HG03457 (cell line): Measurements from ENCODE around the gene CHRNA4.
"Not testable (repeated sequence)": the region's sequence is repeated elsewhere in the genome, so short reads cannot be mapped to it uniquely, and the experiment has no call there.

Experiments used
- ATAC-seq: cut with Tn5 transposase; IDR thresholded peaks from one replicate; pipeline ENCODE4 v1.9.1; 2021; ENCODE audit warnings: moderate number of reproducible peaks; ENCODE audit not compliant: unreplicated experiment

The CHRNA4 gene

GRCh38 chr20:63336232-63336752, 24.9 kb downstream of the CHRNA4 start:
- no peak for ATAC-seq

GRCh38 chr20:63335711-63336110, 25.4 kb downstream of the CHRNA4 start:
- no peak for ATAC-seq

GRCh38 chr20:63335060-63335459, 26.1 kb downstream of the CHRNA4 start:
- not testable (repeated sequence) for ATAC-seq

- ATAC-seq, result no peak
Observed at GRCh38 chr20:63334356-63334755, 26.8 kb downstream of the CHRNA4 start.

GRCh38 chr20:63333241-63333836, 27.8 kb downstream of the CHRNA4 start:
- ATAC-seq, result no peak

DNA sequence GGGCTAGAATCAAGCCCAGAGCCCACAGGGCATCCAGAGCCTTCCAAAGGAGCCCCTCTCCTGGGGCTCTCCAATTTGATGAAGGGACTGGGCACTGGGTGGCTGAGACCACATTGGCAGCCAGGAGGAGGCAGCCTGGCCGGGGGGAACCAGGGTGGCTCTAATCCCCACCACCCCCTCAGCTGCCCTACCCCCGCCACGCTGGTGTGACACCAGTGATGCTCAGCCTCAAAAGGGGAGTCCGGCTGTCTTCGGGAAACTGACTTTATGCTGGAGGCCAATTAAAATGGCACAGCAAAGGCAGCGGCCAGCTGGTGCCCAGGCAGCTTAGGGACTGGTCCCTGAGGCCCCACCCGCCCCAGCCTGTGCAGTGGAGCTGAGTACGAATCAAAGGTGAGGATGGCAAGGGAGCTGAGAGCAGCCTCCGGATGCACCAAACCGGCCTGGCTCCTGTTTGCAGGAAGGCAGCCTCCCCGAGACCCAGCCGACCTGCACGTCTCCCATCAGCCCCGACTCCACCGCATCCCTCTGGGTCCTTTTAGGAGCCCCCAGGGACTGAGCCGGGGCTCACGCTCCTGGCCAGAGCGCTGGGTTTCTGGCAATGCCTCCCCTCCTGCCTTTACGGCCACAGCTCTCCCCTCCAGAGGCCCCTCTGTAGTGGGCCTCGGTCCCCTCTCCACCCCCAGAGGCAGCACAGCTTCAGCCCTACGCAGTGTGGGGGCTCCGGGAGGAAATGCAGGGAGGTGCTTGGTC, 28.5 kb downstream of the CHRNA4 start:
- no peak for ATAC-seq

DNA sequence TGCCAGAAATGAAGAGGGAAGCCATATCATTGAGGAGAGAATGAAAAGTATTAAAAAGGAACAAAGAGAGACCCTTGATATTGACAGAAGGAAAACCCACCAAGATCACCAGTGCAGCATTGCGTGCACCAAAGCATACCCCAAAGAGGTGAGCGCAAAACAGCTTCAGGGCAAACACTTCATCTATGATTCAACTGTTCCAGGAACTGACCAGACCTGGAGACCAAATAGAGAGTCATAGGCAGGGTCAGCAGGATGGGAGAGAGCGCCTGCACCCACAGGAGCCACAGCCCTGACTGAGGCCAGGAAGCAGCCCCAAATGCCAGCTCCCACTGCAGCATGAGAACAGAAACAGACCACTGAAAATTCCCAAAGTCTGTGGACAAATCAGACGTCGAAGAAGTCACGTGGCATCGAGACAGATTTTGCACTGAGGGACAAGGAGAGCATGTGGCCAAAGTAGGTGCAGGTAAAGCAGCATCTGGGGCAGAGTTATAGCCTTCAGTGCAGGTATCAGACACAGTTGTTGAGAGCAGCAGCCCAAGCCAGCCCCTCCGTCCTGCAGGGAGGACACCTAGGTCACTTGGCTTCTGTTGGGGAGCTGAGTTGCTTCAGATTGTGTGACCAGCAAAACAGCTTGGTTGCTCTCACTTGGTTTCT, 29.3 kb downstream of the CHRNA4 start:
- ATAC-seq, result no peak

- no peak for ATAC-seq
Observed at GRCh38 chr20:63330940-63331339, 30.2 kb downstream of the CHRNA4 start.

DNA sequence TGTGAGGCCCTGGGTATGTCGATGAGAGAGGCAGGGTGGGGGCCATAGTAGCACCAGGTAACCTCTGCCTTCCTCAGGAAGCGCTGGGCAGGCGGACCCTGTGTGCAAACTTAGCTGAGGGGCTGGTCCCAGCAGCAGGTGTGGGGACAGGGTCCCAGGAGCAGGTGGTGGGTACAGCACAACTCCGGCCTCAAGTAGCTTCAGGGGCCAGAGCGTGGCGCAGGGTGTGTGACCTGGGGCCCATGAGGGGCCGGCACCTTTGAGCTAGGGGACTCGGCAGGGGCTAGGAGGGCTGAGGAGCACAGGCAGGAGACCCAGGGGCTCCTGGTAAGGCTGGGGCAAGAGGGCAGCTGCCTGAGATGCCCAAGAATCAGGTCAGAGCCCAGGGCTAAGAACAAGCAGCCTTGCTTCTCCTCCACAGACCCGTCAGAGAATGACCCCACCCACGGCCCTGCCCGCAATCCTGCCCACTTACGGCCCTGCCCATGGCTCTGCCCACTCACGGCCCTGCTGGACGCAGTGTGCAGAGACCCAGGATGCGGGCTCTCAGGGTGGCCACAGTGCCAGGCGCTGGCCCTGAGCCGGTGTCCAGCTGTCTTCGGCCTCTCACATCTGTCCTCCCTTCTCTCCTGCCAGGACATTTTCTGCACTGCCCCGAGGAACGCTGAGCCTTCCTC, 30.9 kb downstream of the CHRNA4 start:
- no peak for ATAC-seq

DNA sequence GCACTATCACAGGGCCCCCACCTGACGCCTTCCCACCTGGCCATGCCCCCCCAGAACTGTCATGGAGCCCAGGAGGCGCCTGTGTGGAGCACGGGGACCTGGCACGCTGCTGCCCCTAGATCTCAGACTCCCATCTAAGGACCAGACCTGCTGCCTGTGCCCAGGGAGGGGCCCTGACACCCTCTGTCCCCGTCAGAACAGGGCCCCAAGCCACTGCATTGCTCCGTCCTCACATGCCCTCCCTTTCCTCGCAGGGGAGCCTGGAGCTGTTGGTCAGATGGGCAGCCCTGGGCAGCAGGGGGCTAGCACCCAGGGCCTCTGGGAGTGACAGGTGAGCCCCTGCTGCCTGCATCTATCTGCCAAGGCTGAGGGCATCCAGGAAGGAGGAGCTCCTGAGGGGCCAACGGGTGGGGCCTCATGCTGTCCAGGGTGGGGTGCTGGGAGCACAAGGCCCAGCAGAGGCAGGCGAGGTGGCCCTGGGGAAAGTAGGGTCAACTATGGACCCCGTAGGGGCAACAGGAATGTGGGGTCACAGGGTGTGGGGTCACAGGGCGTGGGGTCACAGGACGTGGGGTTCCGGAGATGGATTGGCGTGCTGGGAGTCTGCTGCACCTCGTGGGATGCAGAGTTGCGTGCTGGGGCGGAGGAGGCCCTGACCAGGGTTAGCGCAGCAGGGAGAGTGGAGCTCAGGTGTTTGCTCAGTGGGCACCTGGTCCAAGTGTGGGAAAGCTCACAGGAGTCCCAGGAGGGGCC, 31.6 kb downstream of the CHRNA4 start:
- ATAC-seq, result no peak

DNA sequence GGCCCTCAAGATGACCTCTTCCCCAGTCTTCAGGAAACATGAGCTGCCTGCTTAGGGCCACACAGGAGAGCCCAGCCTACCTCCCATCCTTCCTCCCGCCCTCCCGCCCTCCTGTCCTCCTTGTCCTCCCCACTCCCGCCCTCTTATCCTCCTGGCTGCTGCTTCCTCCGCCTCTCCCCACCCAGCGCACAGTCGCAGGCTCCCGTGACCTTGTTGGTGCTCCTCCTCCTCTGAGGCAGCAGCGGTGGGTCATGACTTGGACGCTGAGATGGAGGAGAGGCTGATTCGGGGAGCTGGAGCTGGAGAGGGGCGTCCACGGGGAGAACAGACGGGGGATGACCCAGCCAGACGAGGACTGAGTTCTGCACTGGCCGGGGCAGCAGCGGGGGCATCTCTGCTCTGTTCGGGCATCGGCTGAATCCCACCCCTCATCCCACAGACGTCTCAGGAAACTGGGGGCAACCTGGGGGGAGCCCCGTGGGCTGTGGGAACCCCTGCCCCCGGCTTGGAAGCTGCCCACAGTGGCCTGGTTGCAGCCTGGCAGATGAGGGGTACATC, 32.4 kb downstream of the CHRNA4 start:
- no peak for ATAC-seq

DNA sequence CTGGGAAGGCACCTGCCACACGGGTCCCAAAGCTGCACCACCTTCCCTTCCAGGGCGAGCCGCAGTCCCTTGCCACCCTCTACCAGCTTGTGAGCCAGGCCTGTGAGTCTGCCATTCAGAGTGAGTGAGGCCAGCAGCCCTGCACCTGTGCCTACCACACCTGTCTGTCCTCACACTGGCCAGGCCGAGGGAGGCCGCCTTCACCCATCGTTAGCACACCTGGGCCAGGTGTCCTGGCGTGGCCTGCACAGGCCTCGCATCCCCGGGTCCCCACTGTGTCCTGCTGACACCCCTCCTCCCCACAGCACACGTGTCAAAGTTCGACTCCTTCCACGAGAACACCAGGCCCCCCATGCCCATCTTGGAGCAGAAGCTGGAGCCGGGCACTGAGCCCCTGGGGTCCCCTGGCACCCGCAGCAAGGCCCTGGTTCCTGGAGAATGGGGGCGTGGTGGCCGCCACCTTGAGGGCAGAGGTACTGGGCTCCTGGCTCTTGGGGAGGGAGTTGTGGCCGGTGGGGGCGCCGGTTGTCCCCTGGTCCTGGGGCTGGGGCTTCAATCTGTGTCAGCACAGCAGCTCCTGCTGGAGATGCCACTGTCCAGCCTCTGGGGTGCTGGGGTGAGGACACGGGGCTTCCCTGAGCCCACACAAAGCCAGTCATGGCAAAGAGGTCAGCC, 33.0 kb downstream of the CHRNA4 start:
- no peak for ATAC-seq

DNA sequence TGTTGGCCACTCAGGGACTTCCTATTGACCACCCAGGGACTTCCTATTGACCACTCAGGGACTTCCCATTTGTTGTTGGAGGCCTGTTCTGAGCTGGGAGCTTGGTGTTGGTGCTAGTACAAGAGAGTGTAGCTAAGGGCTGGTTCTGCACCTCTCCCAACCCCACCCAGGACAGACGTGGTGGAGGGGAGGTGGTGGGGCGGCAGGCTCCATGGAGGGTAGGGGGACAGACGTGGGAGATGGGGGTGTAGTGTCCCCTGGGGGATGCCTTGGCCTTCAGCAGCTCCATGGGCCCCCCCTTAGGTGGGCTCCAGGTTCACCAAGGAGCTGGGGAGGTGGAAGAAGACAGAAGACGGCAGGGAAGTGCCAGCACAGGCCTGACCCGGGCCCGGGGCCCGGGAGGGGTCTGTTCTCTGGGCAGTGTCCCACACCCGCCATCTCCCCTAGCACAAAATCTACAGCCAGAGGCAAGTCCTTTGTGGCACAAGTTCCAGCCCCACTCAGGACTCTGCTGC, 33.9 kb downstream of the CHRNA4 start:
- ATAC-seq, result no peak

DNA sequence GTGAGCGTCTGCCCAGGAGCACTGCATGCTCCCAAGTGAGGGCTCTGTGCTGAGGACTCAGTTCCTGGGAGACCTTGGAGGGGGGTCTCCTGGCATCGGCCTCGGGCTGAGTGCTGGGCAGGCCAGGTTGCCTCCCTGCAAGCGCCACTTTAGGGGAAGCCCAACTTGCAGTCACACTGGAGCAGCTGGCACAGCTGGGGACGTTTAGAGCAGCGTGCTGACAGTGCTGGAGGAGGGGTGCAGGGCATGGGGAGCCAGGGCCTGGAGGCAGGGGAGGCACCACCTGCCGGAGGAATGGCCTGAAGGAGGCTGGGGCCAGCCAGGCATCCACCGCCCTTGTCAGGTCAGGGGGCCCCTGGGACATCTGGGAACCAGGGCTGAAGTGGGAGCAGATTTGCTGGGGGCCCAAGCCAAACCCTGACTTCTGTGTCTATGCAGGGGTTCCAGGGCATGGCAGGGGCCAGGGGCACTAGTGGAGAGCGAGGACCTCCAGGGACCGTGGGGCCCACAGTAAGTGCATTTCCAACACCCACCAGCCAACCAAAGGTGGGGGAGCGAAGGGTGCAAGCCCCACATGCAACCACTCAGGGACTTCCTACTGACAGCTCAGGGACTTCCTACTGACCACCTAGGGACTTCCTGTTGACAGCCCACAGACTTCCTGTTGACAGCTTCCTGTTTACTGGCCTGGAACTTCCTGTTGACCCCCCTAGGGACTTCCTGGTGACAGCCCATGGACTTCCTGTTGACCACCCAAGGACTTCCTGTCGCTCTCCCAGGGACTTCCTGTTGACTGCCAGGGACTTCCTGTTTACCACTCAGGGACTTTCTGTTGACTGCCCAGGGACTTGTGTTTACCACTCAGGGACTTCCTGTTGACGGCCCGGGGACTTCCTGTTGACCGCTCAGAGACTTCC, 34.6 kb downstream of the CHRNA4 start:
- no peak for ATAC-seq

DNA sequence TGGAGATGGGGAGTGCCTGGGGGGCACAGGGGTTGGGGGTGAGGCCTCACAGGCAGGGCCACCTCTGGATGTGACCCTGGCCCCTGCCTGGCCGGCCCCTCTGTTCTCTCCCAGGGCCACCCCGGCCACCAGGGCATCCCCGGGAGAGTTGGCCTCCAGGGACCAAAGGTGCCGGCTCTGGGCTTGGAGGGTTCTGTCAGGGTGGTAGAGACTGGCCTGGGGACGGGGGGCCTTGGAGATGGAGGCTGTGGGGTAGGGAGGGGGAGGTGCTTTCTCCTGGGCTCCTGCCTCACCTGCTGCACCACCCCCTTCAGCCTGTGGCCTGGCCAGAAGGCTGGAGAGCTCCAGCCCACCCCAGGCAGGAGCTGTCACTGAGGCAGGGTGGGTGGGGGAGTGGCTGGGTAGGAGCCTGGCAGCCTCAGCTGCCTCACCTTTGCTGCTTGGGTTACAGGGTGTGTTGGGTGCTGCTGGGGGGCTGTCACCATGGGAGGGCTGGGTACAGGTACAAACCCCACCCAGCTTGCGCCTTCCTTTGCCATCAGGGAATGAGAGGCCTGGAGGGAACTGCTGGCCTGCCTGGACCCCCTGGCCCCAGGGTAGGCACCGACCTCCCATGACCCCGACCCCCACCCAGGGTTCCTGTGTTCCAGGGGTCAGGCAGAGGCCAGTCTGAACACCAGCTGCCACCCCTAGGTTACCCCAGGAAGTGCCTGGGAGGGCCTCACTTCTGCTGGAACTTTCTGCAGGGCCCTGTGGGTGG, 35.4 kb downstream of the CHRNA4 start:
- ATAC-seq, result no peak

DNA sequence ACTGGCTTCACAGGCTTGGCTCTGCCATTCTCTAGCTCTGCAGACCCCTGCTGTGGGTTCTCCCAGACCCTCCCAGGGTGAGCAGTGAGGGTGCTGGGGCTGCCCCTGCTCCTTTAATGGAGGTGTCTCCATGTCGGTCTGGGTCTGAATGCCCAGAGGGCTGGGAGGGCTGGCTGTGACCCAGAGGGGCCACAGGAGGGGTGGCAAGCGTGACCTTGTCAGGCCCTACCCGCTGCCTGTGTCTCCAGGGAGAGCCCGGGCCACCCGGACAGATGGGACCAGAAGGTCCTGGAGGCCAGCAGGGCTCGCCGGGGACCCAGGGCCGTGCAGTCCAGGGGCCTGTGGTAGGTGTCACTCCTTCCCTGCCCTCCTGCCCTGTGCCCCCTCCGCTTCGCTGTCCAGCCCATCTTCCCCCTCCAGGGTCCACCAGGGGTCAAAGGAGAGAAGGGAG, 36.1 kb downstream of the CHRNA4 start:
- ATAC-seq, result no peak

- ATAC-seq, result no peak
Observed at GRCh38 chr20:63323357-63323981, 37.7 kb downstream of the CHRNA4 start.
